AG09319 (cell line): ENCODE data around the gene IGFBP7.

Experiments
- DNase-seq: peaks from one replicate; pipeline ENCODE4 v3.0.0-alpha.2; 2010; ENCODE audit warnings: low read depth; ENCODE audit errors: extremely low read depth
- TF ChIP-seq, protein P1 (sequence below): IDR thresholded peaks from 2 replicates; pipeline ENCODE4 v1.5.1; 2011; ENCODE audit warnings: low read depth, mild to moderate bottlenecking, inconsistent platforms, low read length, moderate library complexity

IGFBP7 gene

DNA sequence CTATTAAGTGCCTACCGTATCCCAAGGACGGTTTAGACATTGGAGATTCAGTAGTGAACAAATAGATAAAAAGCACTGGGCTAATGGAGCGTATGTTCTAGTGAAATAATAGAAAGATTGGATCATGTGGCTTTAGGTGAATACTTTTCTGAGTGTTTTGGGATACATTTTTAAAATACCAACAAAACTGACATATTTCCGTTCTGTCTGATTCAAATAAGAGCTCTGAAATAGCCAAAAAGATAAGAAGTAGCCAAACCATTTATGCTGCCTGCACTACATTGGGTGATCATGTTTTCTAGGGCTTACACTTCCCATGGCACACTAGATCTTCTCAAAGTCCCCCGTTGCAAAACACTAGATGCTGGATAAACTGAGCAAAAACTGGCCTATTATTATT, 14.2 kb downstream of the IGFBP7 start:
- DNase-seq = no peak
- TF ChIP-seq, protein P1, sequence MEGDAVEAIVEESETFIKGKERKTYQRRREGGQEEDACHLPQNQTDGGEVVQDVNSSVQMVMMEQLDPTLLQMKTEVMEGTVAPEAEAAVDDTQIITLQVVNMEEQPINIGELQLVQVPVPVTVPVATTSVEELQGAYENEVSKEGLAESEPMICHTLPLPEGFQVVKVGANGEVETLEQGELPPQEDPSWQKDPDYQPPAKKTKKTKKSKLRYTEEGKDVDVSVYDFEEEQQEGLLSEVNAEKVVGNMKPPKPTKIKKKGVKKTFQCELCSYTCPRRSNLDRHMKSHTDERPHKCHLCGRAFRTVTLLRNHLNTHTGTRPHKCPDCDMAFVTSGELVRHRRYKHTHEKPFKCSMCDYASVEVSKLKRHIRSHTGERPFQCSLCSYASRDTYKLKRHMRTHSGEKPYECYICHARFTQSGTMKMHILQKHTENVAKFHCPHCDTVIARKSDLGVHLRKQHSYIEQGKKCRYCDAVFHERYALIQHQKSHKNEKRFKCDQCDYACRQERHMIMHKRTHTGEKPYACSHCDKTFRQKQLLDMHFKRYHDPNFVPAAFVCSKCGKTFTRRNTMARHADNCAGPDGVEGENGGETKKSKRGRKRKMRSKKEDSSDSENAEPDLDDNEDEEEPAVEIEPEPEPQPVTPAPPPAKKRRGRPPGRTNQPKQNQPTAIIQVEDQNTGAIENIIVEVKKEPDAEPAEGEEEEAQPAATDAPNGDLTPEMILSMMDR = no peak

DNA sequence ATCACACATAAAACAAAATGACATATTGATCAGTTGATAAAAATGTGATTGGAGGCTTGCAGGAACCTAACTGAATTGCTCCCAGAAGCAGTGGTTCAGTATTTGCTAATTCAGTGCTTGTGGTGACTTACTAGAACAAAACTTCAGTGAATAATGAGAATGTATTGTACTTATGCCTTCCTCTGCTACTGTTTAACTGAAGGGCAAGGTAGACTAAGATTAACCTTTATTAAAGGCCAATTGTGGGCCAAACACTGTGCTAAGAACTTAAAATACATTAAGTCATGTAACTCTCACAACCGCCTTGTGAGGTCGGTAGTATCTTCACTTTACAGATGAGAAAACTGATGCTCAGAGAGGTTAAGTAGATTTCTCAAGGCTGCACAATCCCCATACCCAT, 14.9 kb downstream of the IGFBP7 start:
- DNase-seq = no peak
- TF ChIP-seq, protein P1 = no peak

DNA sequence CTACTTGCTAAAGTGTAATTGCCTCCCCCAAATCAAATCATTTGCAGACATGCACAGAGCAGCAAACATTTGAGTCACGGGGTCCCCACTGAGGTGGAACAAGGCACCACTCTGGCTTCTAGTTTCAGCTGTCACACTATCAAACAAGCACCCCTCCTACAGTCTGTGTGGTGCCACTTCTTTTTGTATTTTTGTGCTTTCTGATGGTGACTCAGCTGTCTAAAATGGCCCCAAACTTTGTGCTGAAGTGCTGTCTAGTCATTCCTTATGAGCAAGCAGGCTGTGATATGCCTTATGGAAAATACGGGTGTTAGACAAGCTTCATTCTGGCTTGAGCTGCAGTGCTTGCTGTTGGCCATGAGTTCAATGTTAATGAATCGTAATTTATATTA, 15.4 kb downstream of the IGFBP7 start:
- TF ChIP-seq, protein P1 = no peak
- DNase-seq = no peak

DNA sequence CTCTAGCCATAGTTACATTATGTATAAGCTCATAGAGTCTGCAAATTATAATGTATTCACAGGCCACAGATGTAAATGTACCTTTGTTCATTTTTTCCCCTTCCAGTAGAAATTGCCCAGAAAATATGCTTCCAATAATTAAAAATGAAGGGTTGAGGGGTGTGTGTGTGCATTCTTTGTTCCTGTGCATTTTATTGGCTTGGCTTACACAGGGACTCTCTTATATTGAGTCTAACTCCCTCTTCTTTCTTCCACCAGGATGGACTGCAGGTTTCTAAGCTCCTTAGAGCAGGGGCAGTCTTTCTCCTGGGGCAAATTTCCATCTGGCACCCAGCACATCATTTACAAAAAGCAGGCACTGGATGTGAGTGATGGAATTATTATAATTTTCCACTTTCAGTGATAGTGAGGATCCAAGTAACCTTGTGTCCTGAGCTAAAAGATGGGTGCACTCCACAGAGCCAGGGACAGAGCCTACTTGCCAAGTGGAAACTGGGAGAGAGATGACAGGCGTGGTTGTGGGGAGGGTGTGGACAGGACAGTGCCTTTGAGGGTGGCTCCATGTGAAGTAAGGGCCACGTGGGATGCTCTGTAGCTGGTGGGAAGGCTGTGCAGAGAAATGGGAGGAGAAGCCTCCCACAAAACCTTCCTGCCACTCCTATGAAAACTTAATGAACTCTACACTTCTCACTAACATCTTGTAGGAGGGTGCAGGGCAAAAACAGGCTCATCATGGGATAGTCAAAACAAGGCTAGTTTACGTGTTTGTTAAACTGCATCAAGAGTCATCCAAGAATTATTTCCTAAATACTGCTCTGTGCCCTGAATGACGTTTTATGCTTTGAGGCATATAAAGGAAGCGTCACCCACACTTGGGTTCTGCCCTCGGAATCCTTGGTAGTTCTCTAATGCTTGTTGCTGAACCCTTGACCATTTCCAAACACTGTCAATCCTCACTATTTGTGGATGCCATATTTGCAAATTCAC, 16.0 kb downstream of the IGFBP7 start:
- no peak for DNase-seq
- TF ChIP-seq, protein P1 = no peak

DNA sequence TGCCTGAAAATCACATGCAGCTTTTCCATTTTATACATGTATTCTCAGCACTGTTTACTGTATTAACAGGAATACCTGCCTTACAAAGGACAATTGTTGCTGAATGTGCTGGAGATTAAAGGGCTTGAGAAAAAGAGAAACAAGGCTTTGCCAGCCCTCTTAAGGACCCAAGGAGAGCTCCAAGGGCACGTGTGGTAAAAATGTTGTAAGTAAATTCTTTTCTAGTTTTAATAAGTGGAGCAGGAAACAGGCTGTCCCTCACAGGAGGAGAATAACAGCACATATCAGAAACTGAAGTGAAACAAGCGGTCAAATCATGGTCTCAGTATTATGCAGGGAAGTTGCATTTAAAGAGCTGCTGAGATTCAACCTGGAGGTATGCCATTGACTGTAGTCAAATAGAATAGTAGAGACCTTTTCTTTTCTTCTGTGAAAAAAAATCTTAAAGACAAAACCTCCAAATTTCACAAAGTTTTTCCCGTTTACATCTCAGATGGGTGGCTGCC, 18.5 kb downstream of the IGFBP7 start:
- no peak for DNase-seq
- TF ChIP-seq, protein P1 = no peak

DNA sequence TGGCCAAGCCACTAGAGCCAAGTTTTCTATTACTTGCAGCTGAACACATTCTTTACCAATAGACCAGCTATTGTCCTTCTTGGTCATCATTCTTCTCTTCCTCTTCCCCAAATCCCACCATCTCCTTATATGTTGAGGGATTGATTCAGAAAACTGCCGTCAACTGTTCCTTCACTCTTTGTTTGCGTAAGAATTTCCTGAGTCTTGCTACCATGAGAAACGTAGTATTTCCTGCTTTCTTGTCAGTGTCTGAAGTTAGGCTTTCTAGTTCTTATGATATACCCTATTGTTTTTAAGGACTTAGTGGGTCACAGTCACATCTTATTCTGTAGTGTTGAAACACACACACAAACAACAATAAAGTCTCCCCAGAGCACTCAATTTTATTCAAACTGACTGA, 20.1 kb downstream of the IGFBP7 start:
- TF ChIP-seq, protein P1 = no peak
- no peak for DNase-seq

DNA sequence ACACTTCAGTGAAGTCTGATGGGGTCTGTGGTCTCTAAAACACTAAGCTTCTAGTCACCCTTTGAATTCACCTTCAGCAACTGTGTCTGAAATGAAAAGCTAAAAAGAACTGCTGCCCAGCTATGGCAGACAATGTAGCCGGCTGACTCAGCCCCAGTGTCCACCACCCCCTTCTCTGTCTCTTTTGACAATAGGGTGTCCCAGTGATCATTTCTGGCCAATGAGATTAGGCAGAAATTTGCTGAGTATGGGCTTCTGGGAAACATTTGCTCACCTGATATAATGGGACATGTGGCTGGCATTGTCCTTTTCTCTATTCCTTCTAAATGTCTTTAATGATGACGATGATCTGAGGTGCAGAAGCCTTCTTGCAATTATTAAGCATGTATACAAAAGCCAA, 20.6 kb downstream of the IGFBP7 start:
- TF ChIP-seq, protein P1 = no peak
- DNase-seq = no peak
